ENCODE results near the gene COQ9.

The COQ9 gene

DNA sequence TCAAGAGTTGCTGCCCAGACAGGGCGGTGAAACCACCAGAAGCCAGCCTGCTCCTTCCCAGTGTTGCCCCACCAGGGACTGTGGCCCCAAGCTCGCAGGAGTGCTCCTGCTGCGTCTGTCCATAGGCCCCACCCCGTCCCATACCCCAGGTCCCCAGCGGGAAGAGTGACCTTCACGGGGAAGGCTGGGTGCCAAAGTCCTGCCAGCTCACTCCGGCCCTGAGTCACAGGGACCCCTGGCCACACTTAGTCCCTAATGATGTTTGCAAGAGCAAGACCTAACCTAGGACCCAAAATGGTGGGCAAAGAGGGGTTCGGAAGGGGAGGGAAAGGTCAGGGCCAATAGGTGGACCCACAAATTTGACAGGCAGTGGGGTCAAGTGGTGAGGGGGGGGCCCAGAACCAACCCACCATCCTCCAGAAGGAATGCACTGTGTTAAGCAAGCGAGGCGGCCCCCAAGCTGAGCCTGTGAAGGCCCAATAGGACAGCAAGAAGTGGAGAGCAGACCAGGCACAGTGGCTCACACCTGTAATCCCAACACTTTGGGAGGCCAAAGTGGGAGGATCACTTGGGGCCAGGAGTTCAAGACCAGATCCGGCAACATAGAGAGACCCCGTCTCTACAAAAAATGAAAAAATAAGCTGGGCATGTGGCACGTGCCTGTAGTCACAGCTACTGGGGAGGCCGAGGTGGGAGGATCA lies 35.7 kb downstream of the COQ9 start:
- TF ChIP-seq CREB1 (IDR thresholded peaks at IDR 0.05; ENCODE audit: low read depth): no peak
- no peak for TF ChIP-seq EGR1 (IDR thresholded peaks at IDR 0.05)
- no peak for TF ChIP-seq FOXM1 (IDR thresholded peaks at IDR 0.05; ENCODE audit: borderline replicate concordance, low read depth)
- TF ChIP-seq TAF1 (IDR thresholded peaks at IDR 0.05; ENCODE audit: low read depth): no peak
- TF ChIP-seq, protein P1, sequence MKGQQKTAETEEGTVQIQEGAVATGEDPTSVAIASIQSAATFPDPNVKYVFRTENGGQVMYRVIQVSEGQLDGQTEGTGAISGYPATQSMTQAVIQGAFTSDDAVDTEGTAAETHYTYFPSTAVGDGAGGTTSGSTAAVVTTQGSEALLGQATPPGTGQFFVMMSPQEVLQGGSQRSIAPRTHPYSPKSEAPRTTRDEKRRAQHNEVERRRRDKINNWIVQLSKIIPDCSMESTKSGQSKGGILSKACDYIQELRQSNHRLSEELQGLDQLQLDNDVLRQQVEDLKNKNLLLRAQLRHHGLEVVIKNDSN (IDR thresholded peaks at IDR 0.05): no peak
- TF ChIP-seq RAD21 (IDR thresholded peaks at IDR 0.05; ENCODE audit: low read depth): no peak
- no peak for TF ChIP-seq EP300 (IDR thresholded peaks at IDR 0.05; ENCODE audit: borderline replicate concordance)
- TF ChIP-seq NFIC (IDR thresholded peaks at IDR 0.05): no peak
- TF ChIP-seq, protein P2, sequence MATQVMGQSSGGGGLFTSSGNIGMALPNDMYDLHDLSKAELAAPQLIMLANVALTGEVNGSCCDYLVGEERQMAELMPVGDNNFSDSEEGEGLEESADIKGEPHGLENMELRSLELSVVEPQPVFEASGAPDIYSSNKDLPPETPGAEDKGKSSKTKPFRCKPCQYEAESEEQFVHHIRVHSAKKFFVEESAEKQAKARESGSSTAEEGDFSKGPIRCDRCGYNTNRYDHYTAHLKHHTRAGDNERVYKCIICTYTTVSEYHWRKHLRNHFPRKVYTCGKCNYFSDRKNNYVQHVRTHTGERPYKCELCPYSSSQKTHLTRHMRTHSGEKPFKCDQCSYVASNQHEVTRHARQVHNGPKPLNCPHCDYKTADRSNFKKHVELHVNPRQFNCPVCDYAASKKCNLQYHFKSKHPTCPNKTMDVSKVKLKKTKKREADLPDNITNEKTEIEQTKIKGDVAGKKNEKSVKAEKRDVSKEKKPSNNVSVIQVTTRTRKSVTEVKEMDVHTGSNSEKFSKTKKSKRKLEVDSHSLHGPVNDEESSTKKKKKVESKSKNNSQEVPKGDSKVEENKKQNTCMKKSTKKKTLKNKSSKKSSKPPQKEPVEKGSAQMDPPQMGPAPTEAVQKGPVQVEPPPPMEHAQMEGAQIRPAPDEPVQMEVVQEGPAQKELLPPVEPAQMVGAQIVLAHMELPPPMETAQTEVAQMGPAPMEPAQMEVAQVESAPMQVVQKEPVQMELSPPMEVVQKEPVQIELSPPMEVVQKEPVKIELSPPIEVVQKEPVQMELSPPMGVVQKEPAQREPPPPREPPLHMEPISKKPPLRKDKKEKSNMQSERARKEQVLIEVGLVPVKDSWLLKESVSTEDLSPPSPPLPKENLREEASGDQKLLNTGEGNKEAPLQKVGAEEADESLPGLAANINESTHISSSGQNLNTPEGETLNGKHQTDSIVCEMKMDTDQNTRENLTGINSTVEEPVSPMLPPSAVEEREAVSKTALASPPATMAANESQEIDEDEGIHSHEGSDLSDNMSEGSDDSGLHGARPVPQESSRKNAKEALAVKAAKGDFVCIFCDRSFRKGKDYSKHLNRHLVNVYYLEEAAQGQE (IDR thresholded peaks at IDR 0.05; ENCODE audit: low read depth): no peak
- no peak for TF ChIP-seq CEBPB (IDR thresholded peaks at IDR 0.05)
- TF ChIP-seq TEAD4 (IDR thresholded peaks at IDR 0.05): no peak
- TF ChIP-seq ZBTB7A (IDR thresholded peaks at IDR 0.05; ENCODE audit: low read depth): no peak
- no peak for TF ChIP-seq YY1 (IDR thresholded peaks at IDR 0.05; ENCODE audit: low read depth)
- TF ChIP-seq, protein P3, sequence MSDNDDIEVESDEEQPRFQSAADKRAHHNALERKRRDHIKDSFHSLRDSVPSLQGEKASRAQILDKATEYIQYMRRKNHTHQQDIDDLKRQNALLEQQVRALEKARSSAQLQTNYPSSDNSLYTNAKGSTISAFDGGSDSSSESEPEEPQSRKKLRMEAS (IDR thresholded peaks at IDR 0.05): no peak
- TF ChIP-seq TCF12 (IDR thresholded peaks at IDR 0.05; ENCODE audit: low read depth): no peak

DNA sequence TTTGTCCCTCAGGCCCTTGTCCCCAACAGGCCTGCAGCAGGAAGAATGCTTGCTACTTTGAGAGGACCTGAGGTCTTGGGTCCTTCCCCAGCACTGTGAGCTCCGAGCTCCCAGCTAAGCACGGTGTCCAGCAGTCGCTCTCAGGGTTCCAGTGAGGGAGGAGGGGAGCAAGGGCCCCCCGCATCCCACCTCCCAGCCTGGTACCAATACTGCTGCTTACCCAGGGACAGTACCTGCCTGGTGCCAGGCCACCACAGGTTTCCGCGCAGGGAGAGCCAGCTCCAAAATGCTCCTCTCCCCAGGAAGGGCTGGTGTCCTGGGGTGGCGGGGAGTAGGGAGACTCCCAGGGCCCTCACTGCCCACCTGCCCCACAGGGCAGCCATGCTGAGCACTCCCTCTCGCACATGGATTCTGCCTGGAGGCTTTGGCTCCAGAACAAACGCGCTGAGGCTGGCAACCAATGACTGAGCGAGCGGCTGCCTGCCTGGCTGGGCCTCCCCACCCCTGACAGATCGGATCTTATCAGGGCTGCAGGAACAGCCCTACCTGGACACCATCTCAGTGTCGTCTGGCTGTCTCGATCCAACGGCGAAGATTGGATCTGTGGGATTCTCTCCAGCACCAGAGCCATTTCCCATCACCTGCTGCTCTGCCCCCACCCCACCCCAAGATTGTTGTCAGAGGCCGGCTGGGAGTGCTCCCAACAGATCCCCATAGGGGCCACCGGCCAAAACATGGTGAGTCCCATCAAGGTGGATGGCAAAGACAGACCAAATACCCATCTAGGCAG lies 36.6 kb downstream of the COQ9 start:
- TF ChIP-seq TEAD4 (IDR thresholded peaks at IDR 0.05) (no peak), RAD21 (IDR thresholded peaks at IDR 0.05; ENCODE audit: low read depth) (no peak)

DNA sequence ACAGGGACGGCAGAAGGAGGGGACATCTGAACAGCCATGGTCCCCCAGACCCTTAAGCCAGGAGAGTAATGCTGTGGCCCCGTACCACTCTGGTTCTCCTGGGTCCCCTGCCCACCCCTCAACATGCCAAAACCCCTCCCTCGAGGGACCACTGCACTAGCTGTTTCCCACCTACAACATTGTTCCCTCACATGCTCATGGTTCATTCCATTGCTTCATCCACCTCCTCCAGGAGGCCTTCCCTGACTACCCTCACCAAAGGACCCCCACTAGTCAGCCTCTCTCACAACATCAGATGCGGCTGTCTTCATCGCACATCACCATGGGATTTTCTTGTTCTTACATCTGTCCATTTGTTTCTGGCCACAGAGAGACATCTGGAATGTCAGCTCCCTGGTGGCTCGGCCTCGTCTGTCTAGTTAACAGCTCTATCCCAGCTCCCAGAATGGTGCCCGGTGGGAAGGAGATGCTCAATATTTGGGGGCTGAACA lies 37.3 kb downstream of the COQ9 start:
- TF ChIP-seq NFIC (IDR thresholded peaks at IDR 0.05): no peak

DNA sequence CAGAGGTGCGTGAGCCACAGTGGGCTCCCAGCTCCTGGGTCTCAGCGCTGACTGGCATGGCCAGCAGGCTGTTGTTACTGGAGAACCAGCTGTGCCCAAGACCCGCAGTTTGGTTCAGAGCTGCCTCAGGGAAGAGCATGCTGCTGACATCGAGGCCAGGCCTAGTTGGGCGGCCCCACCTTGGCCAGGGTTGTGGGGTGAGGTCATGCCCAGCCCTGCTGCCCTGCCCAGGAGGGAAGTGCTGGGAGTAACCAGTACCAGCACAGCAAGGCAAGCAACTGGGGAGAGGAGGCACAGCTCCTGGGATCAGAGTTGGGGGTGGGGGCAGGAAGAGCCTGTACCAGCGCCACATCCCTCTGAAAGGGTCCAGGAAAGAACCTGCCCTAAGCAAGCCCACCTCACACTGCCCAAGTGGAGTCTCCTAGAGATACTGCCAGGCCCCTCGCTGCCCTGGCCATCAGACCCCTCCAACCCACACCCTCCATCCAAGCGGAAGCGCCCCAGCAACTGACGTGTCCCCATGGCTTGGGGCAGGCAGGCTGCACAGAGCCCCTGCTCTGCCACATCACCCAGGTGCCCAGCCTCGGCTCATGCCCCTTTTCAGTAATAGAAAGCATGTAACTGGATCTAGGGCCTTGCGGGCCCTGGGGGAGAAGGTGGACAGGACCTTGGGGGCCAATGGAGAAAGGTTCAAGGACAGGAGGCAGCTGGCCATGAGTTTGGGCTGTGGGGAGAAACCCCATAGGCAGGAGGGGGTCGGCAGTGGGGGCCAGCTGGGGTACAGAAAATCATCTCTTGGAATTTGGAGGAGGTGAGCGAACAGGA lies 38.0 kb downstream of the COQ9 start:
- TF ChIP-seq, protein P3 (IDR thresholded peaks at IDR 0.05): no peak
- 0 out of 2 replicates have a peak, but pooled peaks have one; percentile 15 for TF ChIP-seq TAF1 (IDR thresholded peaks at IDR 0.05; ENCODE audit: low read depth)

DNA sequence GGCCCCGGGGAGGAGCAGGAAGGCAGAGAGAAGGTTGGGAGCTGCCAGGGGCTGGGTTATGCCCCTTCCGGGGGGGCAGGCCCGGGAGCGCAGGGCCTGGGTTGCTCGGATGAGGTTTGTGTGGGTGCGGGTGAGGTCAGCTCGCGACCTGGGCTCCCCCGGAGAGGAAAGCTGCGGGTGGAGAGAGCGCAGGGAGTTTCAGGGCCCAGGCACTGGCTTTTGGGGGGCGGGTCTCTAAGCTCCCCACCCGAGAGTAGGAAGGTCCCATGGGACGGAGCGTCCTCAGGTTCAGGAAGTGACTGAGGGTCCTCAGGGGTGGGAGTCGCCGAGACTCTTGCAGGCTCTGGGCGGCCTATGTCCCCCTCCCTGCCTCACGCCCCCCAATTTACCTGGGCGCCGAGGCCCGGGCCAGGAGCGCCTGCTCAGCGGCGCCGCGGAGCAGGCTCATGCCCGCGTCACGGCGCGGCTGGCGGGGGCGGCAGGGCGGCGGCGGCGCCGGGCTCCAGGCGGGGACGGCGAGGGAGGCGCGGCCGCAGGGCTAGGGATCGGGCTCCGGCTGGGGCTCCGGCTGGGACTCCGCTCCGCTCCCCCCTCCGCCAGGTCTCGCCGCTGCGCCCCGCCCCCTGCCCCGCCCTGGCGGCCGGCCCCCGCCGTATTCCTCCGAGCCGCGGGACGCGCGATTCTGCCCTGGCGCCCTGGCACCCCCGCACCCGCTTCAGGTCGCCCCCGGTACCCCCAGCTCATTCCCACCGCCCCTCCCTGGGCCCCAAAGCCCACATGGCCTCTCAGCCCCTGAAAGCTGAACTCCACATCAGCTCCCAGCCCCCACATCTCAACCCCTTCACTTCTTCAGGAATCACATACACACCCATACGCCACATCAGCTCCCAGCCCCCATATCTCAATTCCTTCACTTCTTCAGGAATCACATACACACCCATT lies 38.9 kb downstream of the COQ9 start, which contains the start of gene DOK4:
Gene DOK4 (minus strand): TSS at position 578 of the 942 bp plus-strand sequence. CDS start 6,986 bp downstream, outside the sequence.
- TF ChIP-seq FOXM1 (IDR thresholded peaks at IDR 0.05; ENCODE audit: borderline replicate concordance, low read depth) (no peak), TAF1 (IDR thresholded peaks at IDR 0.05; ENCODE audit: low read depth) (peak; percentile 38; the same call in 1 of the 2 replicates)

DNA sequence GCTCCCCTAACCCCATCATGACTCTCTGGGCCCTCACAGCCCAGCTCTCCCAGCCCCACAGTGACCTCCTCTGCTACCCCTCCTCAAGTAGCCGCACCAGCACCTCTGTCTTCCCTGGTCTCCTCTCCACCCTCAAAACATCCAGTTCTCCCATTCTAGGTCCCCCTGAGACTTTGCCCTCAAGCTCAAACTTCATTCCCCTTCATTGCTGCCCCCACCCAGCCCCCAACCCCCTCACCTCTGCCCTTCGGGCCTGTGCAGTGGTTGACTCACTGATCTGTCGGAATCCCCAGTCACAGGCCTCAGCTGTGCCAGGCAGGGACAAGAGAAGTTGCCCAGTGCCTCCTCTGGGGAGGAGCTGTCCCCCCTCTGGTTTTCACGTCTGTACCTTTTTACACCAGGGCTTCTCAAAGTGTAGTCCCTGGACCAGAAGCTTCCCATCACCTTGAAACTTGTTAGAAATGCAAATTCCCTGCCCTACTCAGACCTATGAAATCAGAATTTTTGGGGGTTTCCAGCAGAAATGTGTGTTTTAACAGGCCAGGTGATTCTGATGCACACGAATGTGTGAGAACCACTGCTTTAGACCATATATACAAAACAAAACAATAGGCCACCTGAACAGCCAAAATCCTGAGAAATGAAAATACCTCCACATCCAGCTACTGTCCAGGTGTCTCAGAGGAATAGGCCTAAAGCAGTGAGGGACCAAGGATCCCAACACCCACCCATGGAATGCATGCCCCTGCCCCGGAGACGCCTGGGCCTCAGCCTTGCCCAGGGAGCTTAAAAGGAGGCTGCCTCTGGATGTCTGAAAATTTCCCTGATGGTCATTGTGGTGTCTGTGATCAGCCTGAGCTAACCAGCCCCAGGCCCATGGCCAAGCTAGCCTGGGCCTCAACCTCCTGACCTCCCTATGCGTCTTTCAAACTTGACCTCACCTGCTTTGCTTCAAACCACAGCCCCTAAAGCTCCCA lies 39.9 kb downstream of the COQ9 start:
- TF ChIP-seq EP300 (IDR thresholded peaks at IDR 0.05; ENCODE audit: borderline replicate concordance) (no peak), EGR1 (IDR thresholded peaks at IDR 0.05) (no peak), CEBPB (IDR thresholded peaks at IDR 0.05) (no peak), TCF12 (IDR thresholded peaks at IDR 0.05; ENCODE audit: low read depth) (no peak), TAF1 (IDR thresholded peaks at IDR 0.05; ENCODE audit: low read depth) (no peak), YY1 (IDR thresholded peaks at IDR 0.05; ENCODE audit: low read depth) (no peak), FOXM1 (IDR thresholded peaks at IDR 0.05; ENCODE audit: borderline replicate concordance, low read depth) (no peak), TEAD4 (IDR thresholded peaks at IDR 0.05) (no peak), RAD21 (IDR thresholded peaks at IDR 0.05; ENCODE audit: low read depth) (no peak), CREB1 (IDR thresholded peaks at IDR 0.05; ENCODE audit: low read depth) (no peak), NFIC (IDR thresholded peaks at IDR 0.05) (no peak)
- TF ChIP-seq, protein P1 (IDR thresholded peaks at IDR 0.05): no peak
- TF ChIP-seq, protein P3 (IDR thresholded peaks at IDR 0.05): no peak

All from Ishikawa (cell line).